Neural cell (in vitro differentiated cells): ENCODE data around the gene ZNF778.
"Not testable (repeated sequence)": the region's sequence is repeated elsewhere in the genome, so short reads cannot be mapped to it uniquely, and the experiment has no call there.

Experiments used
- CTCF ChIP-seq: fragments of 450-650 bp; IDR thresholded peaks from 2 replicates; pipeline ENCODE4 v1.5.1; 2014; ENCODE audit warnings: antibody characterized with exemption, mild to moderate bottlenecking, moderate library complexity; ENCODE audit not compliant: poor library complexity, severe bottlenecking
- EZH2 ChIP-seq: fragments of 200-600, 300-800 bp; shearing (Covaris generic), sonication (generic); IDR thresholded peaks from 2 replicates; pipeline ENCODE4 v1.6.1; 2014; ENCODE audit warnings: antibody characterized with exemption, low read length, borderline replicate concordance, mild to moderate bottlenecking; ENCODE audit not compliant: insufficient read depth, poor library complexity, severe bottlenecking
- POLR2AphosphoS5 ChIP-seq: IDR thresholded peaks from 2 replicates; pipeline ENCODE4 v1.6.1; 2012
- TAF1 ChIP-seq: IDR thresholded peaks from 2 replicates; pipeline ENCODE4 v1.6.1; 2012; ENCODE audit warnings: low read depth

- TF ChIP-seq CTCF, POLR2AphosphoS5, TAF1, EZH2: not testable (repeated sequence)
Measured at GRCh38 chr16:89188471-89189357, 28.8 kb upstream of the ZNF778 start.
